Osteocyte (in vitro differentiated cells): ENCODE measurements around the gene SLC46A2. TPM values are rescaled to one million over a fixed set of nuclear protein-coding genes. Genes with fewer than 3 reads are reported as not detected.

ENCODE experiments used
- DNase-seq: peaks from one replicate; pipeline ENCODE4 v3.0.0; 2021; ENCODE audit warnings: mixed read lengths; ENCODE audit not compliant: unreplicated experiment; ENCODE audit errors: extremely low spot score
- H3K27ac Mint-ChIP-seq: one replicate; pipeline ENCODE4 v1.8.0; 2021; ENCODE audit warnings: mild to moderate bottlenecking, mixed read lengths; ENCODE audit not compliant: unreplicated experiment
- H3K27me3 Mint-ChIP-seq: one replicate; pipeline ENCODE4 v1.8.0; 2021; ENCODE audit warnings: mixed read lengths; ENCODE audit not compliant: unreplicated experiment
- H3K36me3 Mint-ChIP-seq: one replicate; pipeline ENCODE4 v1.8.0; 2021; ENCODE audit warnings: mixed read lengths; ENCODE audit not compliant: unreplicated experiment
- H3K4me1 Mint-ChIP-seq: one replicate; pipeline ENCODE4 v1.8.0; 2021; ENCODE audit warnings: mixed read lengths; ENCODE audit not compliant: unreplicated experiment
- H3K4me3 Mint-ChIP-seq: one replicate; pipeline ENCODE4 v1.8.0; 2021; ENCODE audit warnings: mild to moderate bottlenecking, moderate library complexity, mixed read lengths; ENCODE audit not compliant: unreplicated experiment
- H3K9me3 Mint-ChIP-seq: one replicate; pipeline ENCODE4 v1.8.0; 2021; ENCODE audit warnings: mixed read lengths; ENCODE audit not compliant: unreplicated experiment
- CTCF ChIP-seq: fragments of 200-600 bp; sonication (generic); IDR thresholded peaks from 2 replicates; pipeline ENCODE4 v1.5.0; 2021; ENCODE audit warnings: antibody characterized with exemption, mild to moderate bottlenecking, moderate library complexity
- total RNA-seq: library from RNA; stranded (reverse); gene quantifications from 2 replicates; pipeline ENCODE4 v1.2.1, GENCODE V29; 2021

Gene SLC46A2
- total RNA-seq, 1 donor from 2014 or later, result not detected

GRCh38 chr9:112917987-112918362 is 27.3 kb upstream of the SLC46A2 start:
- no peaks in the 10 kb centered on the region for H3K4me1 Mint-ChIP-seq
- no peak for DNase-seq
- TF ChIP-seq CTCF, result no peak
- H3K9me3 Mint-ChIP-seq, result no peaks in the 10 kb centered on the region
- H3K27me3 Mint-ChIP-seq, result peaks cover 63% of the 10 kb centered on the region
- H3K4me3 Mint-ChIP-seq, result no peak overlapping the region
- no peaks in the 10 kb centered on the region for H3K36me3 Mint-ChIP-seq
- no peak overlapping the region for H3K27ac Mint-ChIP-seq

GRCh38 chr9:112917047-112917986 is 26.6 kb upstream of the SLC46A2 start:
- peaks cover 59% of the 10 kb centered on the region for H3K27me3 Mint-ChIP-seq
- no peak for DNase-seq
- H3K4me1 Mint-ChIP-seq, result no peaks in the 10 kb centered on the region
- no peak for TF ChIP-seq CTCF
- no peak overlapping the region for H3K27ac Mint-ChIP-seq
- no peaks in the 10 kb centered on the region for H3K9me3 Mint-ChIP-seq
- H3K4me3 Mint-ChIP-seq, result no peak overlapping the region
- no peaks in the 10 kb centered on the region for H3K36me3 Mint-ChIP-seq

GRCh38 chr9:112914524-112914923 is 23.8 kb upstream of the SLC46A2 start:
- TF ChIP-seq CTCF, result no peak
- no peaks in the 10 kb centered on the region for H3K4me1 Mint-ChIP-seq
- H3K27ac Mint-ChIP-seq, result no peak overlapping the region
- H3K4me3 Mint-ChIP-seq, result no peak overlapping the region
- H3K9me3 Mint-ChIP-seq, result no peaks in the 10 kb centered on the region
- H3K27me3 Mint-ChIP-seq, result peaks cover 54% of the 10 kb centered on the region
- DNase-seq, result no peak
- no peaks in the 10 kb centered on the region for H3K36me3 Mint-ChIP-seq

- no peak for TF ChIP-seq CTCF
- Mint-ChIP-seq H3K27me3 (peaks cover 52% of the 10 kb centered on the region), H3K4me1 (no peaks in the 10 kb centered on the region)
Observed at GRCh38 chr9:112913326-112913725, 22.6 kb upstream of the SLC46A2 start.

GRCh38 chr9:112912636-112913035 is 22.0 kb upstream of the SLC46A2 start:
- Mint-ChIP-seq H3K36me3 (no peaks in the 10 kb centered on the region), H3K9me3 (no peaks in the 10 kb centered on the region), H3K4me1 (no peaks in the 10 kb centered on the region), H3K4me3 (no peak overlapping the region), H3K27me3 (peaks cover 53% of the 10 kb centered on the region), H3K27ac (no peak overlapping the region)
- no peak for TF ChIP-seq CTCF
- DNase-seq, result no peak

More at GRCh38 chr9:112913326-112913725, 22.6 kb upstream of the SLC46A2 start:
- Mint-ChIP-seq H3K4me3 (no peak overlapping the region), H3K36me3 (no peaks in the 10 kb centered on the region), H3K27ac (no peak overlapping the region), H3K9me3 (no peaks in the 10 kb centered on the region)
- DNase-seq, result no peak
